Measurements from ENCODE around the gene PRC1. TPM values are rescaled to one million over a fixed set of nuclear protein-coding genes. Genes with fewer than 3 reads are reported as not detected.

The PRC1 gene
- total RNA-seq, 1 experiment from 2014 or later, result 75.7 TPM

- Histone ChIP-seq H4K8ac (replicated peaks; ENCODE audit: insufficient read length, low read depth, low read length) (no peak overlapping the region), H3K4ac (ENCODE audit: low read depth, low read length) (no peak overlapping the region), H3K9ac (ENCODE audit: extremely low read depth, insufficient read length, low read length) (no peak overlapping the region), H2AFZ (ENCODE audit: low read length) (no peak overlapping the region), H2BK5ac (ENCODE audit: insufficient read length, low read length) (no peak overlapping the region), H3K14ac (ENCODE audit: insufficient read depth, low read length) (no peak overlapping the region), H3K27me3 (ENCODE audit: insufficient read depth, low read length) (no peaks in the 10 kb centered on the region), H3K79me1 (ENCODE audit: insufficient read depth, low read depth, low read length, poor library complexity, severe bottlenecking) (no peaks in the 10 kb centered on the region), H2BK12ac (ENCODE audit: insufficient read length, low read depth, low read length) (no peak overlapping the region), H3K9me3 (ENCODE audit: control insufficient read depth, low read depth, low read length) (no peaks in the 10 kb centered on the region), H3K23ac (ENCODE audit: insufficient read length, low read depth, low read length) (no peak overlapping the region), H2AK5ac (ENCODE audit: insufficient read length, low read length) (no peak overlapping the region), H2BK15ac (ENCODE audit: low read depth, low read length) (no peak overlapping the region), H3K4me1 (ENCODE audit: insufficient read depth, low read length) (peaks cover 3% of the 10 kb centered on the region; the same call in 1 of the 2 replicates), H4K91ac (ENCODE audit: insufficient read length, low read depth, low read length) (no peak overlapping the region), H4K5ac (ENCODE audit: insufficient read length, low read depth, low read length) (no peak overlapping the region), H3K56ac (ENCODE audit: insufficient read length, low read depth, low read length) (no peak overlapping the region), H3K23me2 (ENCODE audit: insufficient read length, low read depth, low read length, poor library complexity, severe bottlenecking) (no peaks in the 10 kb centered on the region), H3K27ac (ENCODE audit: insufficient read length, low read depth, low read length) (no peak overlapping the region), H2BK20ac (ENCODE audit: low read depth, low read length, poor library complexity, severe bottlenecking) (no peak overlapping the region), H4K20me1 (ENCODE audit: control insufficient read depth, insufficient read depth, insufficient read length) (no peaks in the 10 kb centered on the region), H3T11ph (ENCODE audit: low read length) (no peak overlapping the region), H3K18ac (ENCODE audit: insufficient read length, low read depth, low read length) (no peak overlapping the region), H3K79me2 (ENCODE audit: insufficient read depth, low read length) (no peaks in the 10 kb centered on the region), H2BK120ac (ENCODE audit: low read depth, low read length, poor library complexity, severe bottlenecking) (no peak overlapping the region), H3K4me2 (ENCODE audit: insufficient read depth, insufficient read length, low read length) (no peak overlapping the region)
- no CpG with 5 or more reads among the region's 4 CpGs for WGBS (ENCODE audit: extremely low coverage, insufficient read length, low lambda C conversion rate)
- H3K4me3 Mint-ChIP-seq, result no peak overlapping the region
- no peaks in the 10 kb centered on the region for H3K9me3 Mint-ChIP-seq
- no peaks in the 10 kb centered on the region for H3K27me3 Mint-ChIP-seq (ENCODE audit: low read depth)
- H3K27ac Mint-ChIP-seq, result no peak overlapping the region
- peaks cover 6 to 7% of the 10 kb centered on the region in 2 experiments for H3K4me1 Mint-ChIP-seq
- TF ChIP-seq CTCF (conservative IDR thresholded peaks at IDR 0.05), result no peak
- peaks cover 14 to 70% (median 65%) of the 10 kb centered on the region in 3 experiments for H3K36me3 Mint-ChIP-seq (ENCODE audit: insufficient read depth in 1 of 3, low read depth in 3 of 3)
- DNase-seq, result no peak
Measured at GRCh38 chr15:90962021-90962420, 32.3 kb downstream of the PRC1 start.

All from H9 (cell line).